ENCODE data around the gene SRGAP3.

SRGAP3 gene

DNA sequence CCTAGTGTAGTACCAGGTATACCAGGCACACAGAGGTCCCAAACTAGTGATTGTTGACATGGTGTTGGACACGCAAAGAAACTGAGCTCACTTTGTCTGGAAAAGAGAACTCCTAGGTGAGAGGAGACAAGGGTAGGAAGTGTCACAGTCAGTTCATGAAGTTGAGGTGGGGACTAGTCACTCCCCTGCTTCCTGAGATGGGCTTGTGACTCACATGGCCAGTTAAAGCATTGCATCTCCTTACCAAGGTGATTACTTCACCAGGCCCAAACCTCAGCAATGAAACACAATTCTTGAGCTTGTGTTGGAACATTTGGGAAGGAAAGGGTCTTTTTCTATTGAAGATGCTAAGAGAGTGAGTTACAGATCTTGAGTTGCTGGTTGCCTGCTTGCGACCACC, 236.9 kb downstream of the SRGAP3 start:
- H3K79me2 ChIP-seq (ENCODE audit: insufficient read depth, low read length), result no peaks in the 10 kb centered on the region
- H3K9me2 ChIP-seq (ENCODE audit: low read depth, low read length), result no peaks in the 10 kb centered on the region
- no peak overlapping the region for H2AFZ ChIP-seq (ENCODE audit: low read length)
- no peaks in the 10 kb centered on the region for H3F3A ChIP-seq (ENCODE audit: insufficient read depth, low read length)
- H3K9me3 ChIP-seq (ENCODE audit: low read length), result no peaks in the 10 kb centered on the region
- H3K4me3 ChIP-seq (ENCODE audit: low read depth, low read length, poor library complexity, severe bottlenecking), result no peak overlapping the region
- no peaks in the 10 kb centered on the region for H3K4me1 ChIP-seq (ENCODE audit: insufficient read depth, low read length, severe bottlenecking)
- no peak overlapping the region for H3K9ac ChIP-seq (ENCODE audit: low read length)
- no peak for TF ChIP-seq EZH2 (IDR thresholded peaks at IDR 0.05; ENCODE audit: borderline replicate concordance, low read length)
- TF ChIP-seq, protein P1, sequence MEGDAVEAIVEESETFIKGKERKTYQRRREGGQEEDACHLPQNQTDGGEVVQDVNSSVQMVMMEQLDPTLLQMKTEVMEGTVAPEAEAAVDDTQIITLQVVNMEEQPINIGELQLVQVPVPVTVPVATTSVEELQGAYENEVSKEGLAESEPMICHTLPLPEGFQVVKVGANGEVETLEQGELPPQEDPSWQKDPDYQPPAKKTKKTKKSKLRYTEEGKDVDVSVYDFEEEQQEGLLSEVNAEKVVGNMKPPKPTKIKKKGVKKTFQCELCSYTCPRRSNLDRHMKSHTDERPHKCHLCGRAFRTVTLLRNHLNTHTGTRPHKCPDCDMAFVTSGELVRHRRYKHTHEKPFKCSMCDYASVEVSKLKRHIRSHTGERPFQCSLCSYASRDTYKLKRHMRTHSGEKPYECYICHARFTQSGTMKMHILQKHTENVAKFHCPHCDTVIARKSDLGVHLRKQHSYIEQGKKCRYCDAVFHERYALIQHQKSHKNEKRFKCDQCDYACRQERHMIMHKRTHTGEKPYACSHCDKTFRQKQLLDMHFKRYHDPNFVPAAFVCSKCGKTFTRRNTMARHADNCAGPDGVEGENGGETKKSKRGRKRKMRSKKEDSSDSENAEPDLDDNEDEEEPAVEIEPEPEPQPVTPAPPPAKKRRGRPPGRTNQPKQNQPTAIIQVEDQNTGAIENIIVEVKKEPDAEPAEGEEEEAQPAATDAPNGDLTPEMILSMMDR (IDR thresholded peaks at IDR 0.05; ENCODE audit: low read length), result no peak
- H3K27ac ChIP-seq (ENCODE audit: low read depth, low read length, poor library complexity, severe bottlenecking), result no peak overlapping the region
- H4K20me1 ChIP-seq (ENCODE audit: insufficient read depth, low read length), result no peaks in the 10 kb centered on the region
- no peaks in the 10 kb centered on the region for H3K36me3 ChIP-seq (ENCODE audit: insufficient read depth, low read length)
- no peaks in the 10 kb centered on the region for H3K27me3 ChIP-seq (ENCODE audit: insufficient read depth, low read length)
- H3K4me2 ChIP-seq (ENCODE audit: low read length), result no peak overlapping the region

DNA sequence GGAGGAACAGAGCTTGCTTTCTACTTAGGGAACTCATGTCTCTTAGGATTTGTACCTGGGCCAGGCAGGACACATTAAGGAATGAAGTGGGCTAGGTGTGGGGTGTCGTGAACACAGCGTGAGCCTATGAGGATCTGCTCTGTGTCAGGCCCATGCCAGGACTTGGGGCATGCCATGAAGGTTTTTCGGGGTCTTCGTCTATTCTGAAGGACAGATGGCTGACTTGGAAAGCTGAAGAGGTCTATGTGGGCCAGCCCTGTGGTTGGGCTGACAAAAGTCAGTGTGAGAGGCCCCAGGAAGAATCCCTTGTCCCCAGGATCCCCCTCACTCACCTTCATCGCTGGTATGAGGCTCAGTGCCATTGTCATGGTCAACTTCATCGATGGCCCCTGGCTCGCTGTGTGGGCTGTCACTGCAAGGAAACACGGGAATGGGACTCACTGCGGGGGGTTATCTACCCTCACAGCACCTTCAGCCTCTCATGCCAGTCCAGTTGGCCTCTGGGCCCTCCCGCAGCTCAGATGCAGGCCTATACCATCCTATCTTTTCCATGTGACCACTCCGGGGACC, 239.4 kb downstream of the SRGAP3 start:
- no peak overlapping the region for H3K4me2 ChIP-seq (ENCODE audit: low read length)
- H3K4me3 ChIP-seq (ENCODE audit: low read depth, low read length, poor library complexity, severe bottlenecking), result no peak overlapping the region
- H3K27ac ChIP-seq (ENCODE audit: low read depth, low read length, poor library complexity, severe bottlenecking), result no peak overlapping the region
- TF ChIP-seq EZH2 (IDR thresholded peaks at IDR 0.05; ENCODE audit: borderline replicate concordance, low read length), result no peak
- TF ChIP-seq, protein P1 (IDR thresholded peaks at IDR 0.05; ENCODE audit: low read length), result no peak
- H3K9ac ChIP-seq (ENCODE audit: low read length), result no peak overlapping the region
- no peaks in the 10 kb centered on the region for H3F3A ChIP-seq (ENCODE audit: insufficient read depth, low read length)
- H3K27me3 ChIP-seq (ENCODE audit: insufficient read depth, low read length), result no peaks in the 10 kb centered on the region
- H3K9me2 ChIP-seq (ENCODE audit: low read depth, low read length), result no peaks in the 10 kb centered on the region
- no peak overlapping the region for H2AFZ ChIP-seq (ENCODE audit: low read length)
- no peaks in the 10 kb centered on the region for H3K9me3 ChIP-seq (ENCODE audit: low read length)
- H3K79me2 ChIP-seq (ENCODE audit: insufficient read depth, low read length), result no peaks in the 10 kb centered on the region
- no peaks in the 10 kb centered on the region for H3K36me3 ChIP-seq (ENCODE audit: insufficient read depth, low read length)
- H3K4me1 ChIP-seq (ENCODE audit: insufficient read depth, low read length, severe bottlenecking), result no peaks in the 10 kb centered on the region
- H4K20me1 ChIP-seq (ENCODE audit: insufficient read depth, low read length), result no peaks in the 10 kb centered on the region

DNA sequence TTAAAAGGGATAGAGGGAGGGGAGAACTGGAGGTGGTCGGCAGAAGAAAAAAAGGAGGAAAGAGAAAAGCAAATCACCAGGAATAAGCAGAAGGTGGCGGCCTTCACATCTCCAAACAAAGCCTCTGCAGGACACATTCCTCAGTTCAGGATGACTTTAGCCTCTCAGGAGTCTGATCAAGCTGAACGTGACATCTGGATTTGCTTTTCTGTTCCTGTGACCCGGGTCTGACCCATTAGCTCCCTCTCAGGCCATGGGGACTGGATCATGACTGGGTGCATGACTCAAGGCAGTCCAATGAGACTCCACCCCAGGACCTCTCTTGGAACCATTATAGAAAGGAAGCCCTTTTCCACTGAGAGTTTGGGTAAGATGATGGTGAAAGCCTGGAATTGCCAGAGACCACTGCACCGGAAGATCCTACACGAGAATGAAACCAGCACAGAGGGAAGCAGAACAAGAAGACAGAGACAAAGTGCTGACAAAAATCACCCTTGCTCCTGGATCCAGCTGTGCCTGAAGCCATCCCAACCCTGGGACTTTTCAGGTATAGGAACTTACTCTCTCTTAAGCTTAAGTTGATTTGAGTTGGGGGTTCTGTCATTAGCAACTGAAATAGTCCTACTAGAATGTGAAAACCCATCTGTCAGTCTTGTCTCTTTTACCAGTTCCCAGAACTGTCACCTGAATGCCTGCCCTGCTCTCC, 240.7 kb downstream of the SRGAP3 start:
- Histone ChIP-seq H3K27ac (ENCODE audit: low read depth, low read length, poor library complexity, severe bottlenecking) (no peak overlapping the region), H4K20me1 (ENCODE audit: insufficient read depth, low read length) (no peaks in the 10 kb centered on the region), H3K4me1 (ENCODE audit: insufficient read depth, low read length, severe bottlenecking) (no peaks in the 10 kb centered on the region), H3K9ac (ENCODE audit: low read length) (no peak overlapping the region), H3K36me3 (ENCODE audit: insufficient read depth, low read length) (no peaks in the 10 kb centered on the region), H2AFZ (ENCODE audit: low read length) (no peak overlapping the region), H3K4me3 (ENCODE audit: low read depth, low read length, poor library complexity, severe bottlenecking) (no peak overlapping the region), H3K9me3 (ENCODE audit: low read length) (no peaks in the 10 kb centered on the region), H3K79me2 (ENCODE audit: insufficient read depth, low read length) (no peaks in the 10 kb centered on the region), H3F3A (ENCODE audit: insufficient read depth, low read length) (no peaks in the 10 kb centered on the region), H3K27me3 (ENCODE audit: insufficient read depth, low read length) (no peaks in the 10 kb centered on the region), H3K9me2 (ENCODE audit: low read depth, low read length) (no peaks in the 10 kb centered on the region), H3K4me2 (ENCODE audit: low read length) (no peak overlapping the region)
- TF ChIP-seq, protein P1 (IDR thresholded peaks at IDR 0.05; ENCODE audit: low read length), result no peak
- TF ChIP-seq EZH2 (IDR thresholded peaks at IDR 0.05; ENCODE audit: borderline replicate concordance, low read length), result no peak
